Measurements from ENCODE around the gene ZNF208. TPM values are rescaled to one million over a fixed set of nuclear protein-coding genes. Genes with fewer than 3 reads are reported as not detected.
"Not testable (repeated sequence)": the region's sequence is repeated elsewhere in the genome, so short reads cannot be mapped to it uniquely, and the experiment has no call there.

Gene ZNF208
- total RNA-seq, 1 experiment from 2014 or later = 0.33 TPM

DNA sequence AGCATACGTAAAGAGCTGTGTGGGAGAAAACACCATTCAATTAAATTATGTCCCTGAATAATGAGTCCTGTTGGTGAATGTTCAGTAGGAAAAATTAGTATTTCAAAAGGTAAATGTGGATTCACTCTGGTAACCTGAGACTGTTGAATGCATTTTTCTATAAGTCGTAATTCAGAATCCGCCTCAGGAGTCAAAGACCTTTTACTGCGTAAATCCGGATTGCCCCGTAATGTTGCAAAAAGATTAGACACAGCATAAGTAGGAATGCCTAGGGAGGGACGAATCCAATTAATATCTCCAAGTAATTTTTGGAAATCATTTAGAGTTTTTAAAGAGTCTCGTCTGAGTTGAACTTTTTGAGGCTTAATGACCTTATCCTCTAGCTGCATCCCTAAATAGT is 126.0 kb downstream of the ZNF208 start:
- not testable (repeated sequence) for DNase-seq (ENCODE audit: low spot score)

- DNase-seq (ENCODE audit: low spot score) = no peak
These were observed 127.2 kb downstream of the ZNF208 start for GRCh38 chr19:21883516-21883915.

Other genes with a start within 250 kb of the ZNF208 start
- 4.0 and 5.1 TPM in 2 replicates for gene ZNF100, start 243.4 kb downstream of the ZNF208 start, total RNA-seq (2014; rRNA removed; shearing (Covaris generic))
- 6.2 and 7.1 TPM in 2 replicates for gene ZNF43, start 174.8 kb downstream of the ZNF208 start, total RNA-seq (2014; rRNA removed; shearing (Covaris generic))
- 1.8 and 3.2 TPM in 2 replicates for gene ZNF257, start 41.5 kb upstream of the ZNF208 start, total RNA-seq (2014; rRNA removed; shearing (Covaris generic))
- 0.35 and 0.49 TPM in 2 replicates for gene ZNF676, start 186.0 kb upstream of the ZNF208 start, total RNA-seq (2014; rRNA removed; shearing (Covaris generic))